Endothelial cell of umbilical vein (primary cell): ENCODE results near the gene FAM168A. TPM values are rescaled to one million over a fixed set of nuclear protein-coding genes. Genes with fewer than 3 reads are reported as not detected.

Experiments
- BruUV-seq: library from RNA; stranded (reverse); fragments of 400-500 nt; replicated peaks from 2 replicates; lab custom pipeline; 2021; lab: Mats Ljungman, UMichigan
- CTCF ChIA-PET: fragments of 300-600, 350-600 bp; sonication (Branson Sonifier 250); formaldehyde crosslinking; loops from one replicate; lab custom pipeline; 2021; ENCODE audit warnings: antibody characterized with exemption, inconsistent platforms; lab: Charles Lee
- POLR2A ChIA-PET: fragments of 300-600, 350-600 bp; sonication (Branson Sonifier 250); formaldehyde crosslinking; loops from one replicate; lab custom pipeline; 2021; ENCODE audit warnings: antibody characterized with exemption, inconsistent platforms; lab: Charles Lee
- DNase-seq: peaks from one replicate; pipeline ENCODE4 v3.0.0-alpha.2; 2011; ENCODE audit warnings: low read depth, low spot score
- FAIRE-seq: peaks from 2 replicates; lab custom pipeline; 2011; peaks lifted over from hg19 to GRCh38; lab: Jason Lieb, UNC
- H2AFZ ChIP-seq: 2 replicates; pipeline ENCODE4 v1.6.0; 2012; ENCODE audit warnings: low read depth, low read length, control low read depth, inconsistent platforms
- H3K27ac ChIP-seq: 2 replicates; pipeline ENCODE4 v1.5.1; 2011; ENCODE audit warnings: low read depth, mild to moderate bottlenecking, control low read depth, low read length, moderate library complexity; ENCODE audit not compliant: insufficient read depth
- H3K27me3 ChIP-seq, 2 experiments: 2 replicates each; pipeline versions ENCODE4 v1.6.0 to v1.6.1; 2011; ENCODE audit warnings: low read length in 2 of 2, mixed read lengths in 1 of 2; ENCODE audit not compliant: control insufficient read depth in 2 of 2, insufficient read depth in 2 of 2
- H3K36me3 ChIP-seq, 2 experiments: 2 replicates in 1 of 2; 3 replicates in 1 of 2; pipeline ENCODE4 v1.5.1; 2011; ENCODE audit warnings: low read length in 2 of 2, mild to moderate bottlenecking in 1 of 2, moderate library complexity in 1 of 2; ENCODE audit not compliant: control insufficient read depth in 2 of 2, insufficient read depth in 2 of 2; ENCODE audit errors: extremely low read depth in 1 of 2
- H3K4me1 ChIP-seq: 3 replicates; pipeline ENCODE4 v1.5.1; 2011; ENCODE audit warnings: mild to moderate bottlenecking, low read length; ENCODE audit not compliant: control insufficient read depth, insufficient read depth; ENCODE audit errors: extremely low read depth
- H3K4me2 ChIP-seq: 2 replicates; pipeline ENCODE4 v1.6.1; 2011; ENCODE audit warnings: low read length, control low read depth, mixed read lengths; ENCODE audit not compliant: insufficient read depth
- H3K4me3 ChIP-seq, 3 experiments: fragments of 200-600 bp in 1 of 3; sonication (generic), shearing (Covaris generic) in 1 of 3; replicated peaks in 1 of 3; 2 replicates each; pipeline ENCODE4 v1.5.1; 2011 to 2016; ENCODE audit warnings: control low read depth in 3 of 3, low read length in 3 of 3, mild to moderate bottlenecking in 2 of 3, inconsistent platforms in 1 of 3, low read depth in 1 of 3, moderate library complexity in 1 of 3; ENCODE audit not compliant: insufficient read depth in 1 of 3
- H3K79me2 ChIP-seq: 2 replicates; pipeline ENCODE4 v1.6.0; 2012; ENCODE audit warnings: low read length, inconsistent platforms; ENCODE audit not compliant: control insufficient read depth, insufficient read depth
- H3K9ac ChIP-seq: replicated peaks from 2 replicates; pipeline ENCODE3; 2011; ENCODE audit warnings: low read length, control low read depth; ENCODE audit not compliant: insufficient read depth; ENCODE audit errors: extremely low read depth
- H3K9me1 ChIP-seq: replicated peaks from 3 replicates; pipeline ENCODE4 v1.6.0; 2011; ENCODE audit warnings: mild to moderate bottlenecking, low read length; ENCODE audit not compliant: control insufficient read depth, insufficient read depth; ENCODE audit errors: extremely low read depth
- H3K9me3 ChIP-seq: replicated peaks from 2 replicates; pipeline ENCODE4 v1.5.1; 2012; ENCODE audit warnings: low read length, inconsistent platforms; ENCODE audit not compliant: control insufficient read depth, insufficient read depth
- H4K20me1 ChIP-seq: replicated peaks from 2 replicates; pipeline ENCODE3; 2011; ENCODE audit warnings: mild to moderate bottlenecking, low read length; ENCODE audit not compliant: control insufficient read depth, insufficient read depth; ENCODE audit errors: extremely low read depth
- EZH2 ChIP-seq: IDR thresholded peaks from 2 replicates; pipeline ENCODE4 v1.6.1; 2012; ENCODE audit warnings: borderline replicate concordance, low read depth, mild to moderate bottlenecking, moderate library complexity, low read length, inconsistent platforms; ENCODE audit not compliant: severe bottlenecking
- FOS ChIP-seq: IDR thresholded peaks from 2 replicates; pipeline ENCODE4 v1.6.1; 2011; ENCODE audit warnings: mild to moderate bottlenecking, low read length, moderate library complexity, borderline replicate concordance; ENCODE audit not compliant: insufficient read depth
- GATA2 ChIP-seq: IDR thresholded peaks from 2 replicates; pipeline ENCODE4 v1.7.0; 2011; ENCODE audit warnings: low read depth, mild to moderate bottlenecking, moderate library complexity, mixed read lengths, low read length; ENCODE audit not compliant: insufficient read length, insufficient read depth
- JUN ChIP-seq: IDR thresholded peaks from 2 replicates; pipeline ENCODE4 v1.6.1; 2011; ENCODE audit warnings: borderline replicate concordance, low read depth; ENCODE audit not compliant: insufficient read length, insufficient read depth
- MYC ChIP-seq: IDR thresholded peaks from one replicate; pipeline ENCODE4 v1.6.1; 2011; ENCODE audit warnings: mild to moderate bottlenecking, low read depth, low read length
- POLR2A ChIP-seq: IDR thresholded peaks from 2 replicates; pipeline ENCODE4 v1.6.1; 2012; ENCODE audit warnings: low read depth, mild to moderate bottlenecking, control low read depth, low read length
- POLR2AphosphoS5 ChIP-seq: IDR thresholded peaks from 2 replicates; pipeline ENCODE4 v1.6.1; 2012; ENCODE audit warnings: low read depth, mild to moderate bottlenecking, control low read depth, low read length, moderate library complexity; ENCODE audit not compliant: insufficient read depth
- dilution Hi-C: fragments of 300-500 bp; cut with MboI; formaldehyde crosslinking; loops from one replicate; pipeline ENCODE4 v1.15.0; 2019; ENCODE audit warnings: low sequenced_read_pairs; ENCODE audit not compliant: extremely low pct_ligation_motif_present
- intact Hi-C: fragments of 100-400 bp; cut with micrococcal nuclease; formaldehyde crosslinking; loops from one replicate; pipeline ENCODE4 v1.10.0; 2022
- polyA plus RNA-seq, 4 experiments: library from polyadenylated mRNA; depleted of rRNA in 3 of 4; stranded (reverse) in 3 of 4; unstranded in 1 of 4; fragments of >200 nt; gene quantifications; 2 replicates each; pipeline versions ENCODE4 v1.2.1 to v1.2.3, GENCODE V29; 2011 to 2012; ENCODE audit warnings: missing spikeins in 1 of 4
- total RNA-seq: library from RNA; stranded (reverse); gene quantifications from 2 replicates; pipeline ENCODE4 v1.2.3, GENCODE V29; 2021
- TF ChIP-seq, protein P1 (sequence below): IDR thresholded peaks from 2 replicates; pipeline ENCODE4 v1.6.1; 2011; ENCODE audit not compliant: insufficient read depth, insufficient read length
- TF ChIP-seq, protein P2 (sequence below), 2 donors: IDR thresholded peaks; 1 replicate in 1 of 2; 2 replicates in 1 of 2; pipeline ENCODE4 v1.5.1; 2011; ENCODE audit warnings: low read length in 2 of 2, mild to moderate bottlenecking in 2 of 2, moderate library complexity in 2 of 2, control low read depth in 1 of 2, inconsistent platforms in 1 of 2, low read depth in 1 of 2; ENCODE audit not compliant: insufficient read depth in 1 of 2; ENCODE audit errors: extremely low read depth in 1 of 2

Gene FAM168A
- total and polyA plus RNA-seq, 2 donors (not counting 3 experiments of a cell fraction or from before 2014, with no cell fraction given), result 17.0 to 20.5 TPM

DNA sequence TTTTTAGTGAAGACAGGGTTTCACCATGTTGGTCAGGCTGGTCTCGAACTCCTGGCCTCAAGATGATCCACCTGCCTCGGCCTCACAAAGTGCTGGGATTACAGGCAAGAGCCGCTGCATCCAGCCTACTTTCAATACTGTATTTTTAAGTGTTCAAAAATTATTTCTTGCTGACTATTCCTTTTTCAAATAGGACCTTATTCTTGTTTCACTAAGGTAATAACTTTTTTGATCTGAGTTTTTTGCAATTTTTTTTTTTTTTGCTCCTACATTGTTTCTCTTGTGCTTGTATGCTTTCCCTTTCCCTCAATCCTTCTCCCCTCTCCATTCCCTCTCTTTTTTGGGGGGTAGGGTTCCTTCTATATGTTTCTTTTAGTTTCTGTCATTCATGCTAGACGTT lies 73.1 kb downstream of the FAM168A start:
- no peaks in the 10 kb centered on the region for H3K9me1 ChIP-seq
- no peaks in the 10 kb centered on the region for H3K27me3 ChIP-seq
- ChIA-PET POLR2A (no interaction called here), CTCF (interaction anchor here (1.3 kb wide), 1 partner anchor 10 kb away, joined by 3 read pairs; no protein-coding TSS in a partner anchor)
- H3K79me2 ChIP-seq, result no peaks in the 10 kb centered on the region
- TF ChIP-seq FOS (no peak), MYC (no peak), GATA2 (no peak), EZH2 (no peak), POLR2A (no peak), POLR2AphosphoS5 (no peak), JUN (no peak)
- TF ChIP-seq, protein P1, sequence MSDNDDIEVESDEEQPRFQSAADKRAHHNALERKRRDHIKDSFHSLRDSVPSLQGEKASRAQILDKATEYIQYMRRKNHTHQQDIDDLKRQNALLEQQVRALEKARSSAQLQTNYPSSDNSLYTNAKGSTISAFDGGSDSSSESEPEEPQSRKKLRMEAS, result no peak
- TF ChIP-seq, protein P2, sequence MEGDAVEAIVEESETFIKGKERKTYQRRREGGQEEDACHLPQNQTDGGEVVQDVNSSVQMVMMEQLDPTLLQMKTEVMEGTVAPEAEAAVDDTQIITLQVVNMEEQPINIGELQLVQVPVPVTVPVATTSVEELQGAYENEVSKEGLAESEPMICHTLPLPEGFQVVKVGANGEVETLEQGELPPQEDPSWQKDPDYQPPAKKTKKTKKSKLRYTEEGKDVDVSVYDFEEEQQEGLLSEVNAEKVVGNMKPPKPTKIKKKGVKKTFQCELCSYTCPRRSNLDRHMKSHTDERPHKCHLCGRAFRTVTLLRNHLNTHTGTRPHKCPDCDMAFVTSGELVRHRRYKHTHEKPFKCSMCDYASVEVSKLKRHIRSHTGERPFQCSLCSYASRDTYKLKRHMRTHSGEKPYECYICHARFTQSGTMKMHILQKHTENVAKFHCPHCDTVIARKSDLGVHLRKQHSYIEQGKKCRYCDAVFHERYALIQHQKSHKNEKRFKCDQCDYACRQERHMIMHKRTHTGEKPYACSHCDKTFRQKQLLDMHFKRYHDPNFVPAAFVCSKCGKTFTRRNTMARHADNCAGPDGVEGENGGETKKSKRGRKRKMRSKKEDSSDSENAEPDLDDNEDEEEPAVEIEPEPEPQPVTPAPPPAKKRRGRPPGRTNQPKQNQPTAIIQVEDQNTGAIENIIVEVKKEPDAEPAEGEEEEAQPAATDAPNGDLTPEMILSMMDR (IDR thresholded peaks at IDR 0.05; ENCODE audit: extremely low read depth in 1 of 2, insufficient read depth in 1 of 2, low read depth in 1 of 2, low read length in 2 of 2), result no peak
- FAIRE-seq, result no peak
- no peak overlapping the region for H3K4me2 ChIP-seq
- BruUV-seq, result no TSS peak
- H3K4me3 ChIP-seq, result no peak overlapping the region
- no peak for DNase-seq
- dilution Hi-C loops (no loop called here), intact Hi-C loops (no loop called here)
- H3K36me3 ChIP-seq, result no peaks in the 10 kb centered on the region
- H3K27ac ChIP-seq, result no peak overlapping the region
- H2AFZ ChIP-seq, result no peak overlapping the region
- peaks cover 24% of the 10 kb centered on the region for H3K4me1 ChIP-seq
- H3K9me3 ChIP-seq, result no peaks in the 10 kb centered on the region
- H4K20me1 ChIP-seq, result no peaks in the 10 kb centered on the region
- no peak overlapping the region for H3K9ac ChIP-seq
